ENCODE results near the gene CRELD2.

The CRELD2 gene

DNA sequence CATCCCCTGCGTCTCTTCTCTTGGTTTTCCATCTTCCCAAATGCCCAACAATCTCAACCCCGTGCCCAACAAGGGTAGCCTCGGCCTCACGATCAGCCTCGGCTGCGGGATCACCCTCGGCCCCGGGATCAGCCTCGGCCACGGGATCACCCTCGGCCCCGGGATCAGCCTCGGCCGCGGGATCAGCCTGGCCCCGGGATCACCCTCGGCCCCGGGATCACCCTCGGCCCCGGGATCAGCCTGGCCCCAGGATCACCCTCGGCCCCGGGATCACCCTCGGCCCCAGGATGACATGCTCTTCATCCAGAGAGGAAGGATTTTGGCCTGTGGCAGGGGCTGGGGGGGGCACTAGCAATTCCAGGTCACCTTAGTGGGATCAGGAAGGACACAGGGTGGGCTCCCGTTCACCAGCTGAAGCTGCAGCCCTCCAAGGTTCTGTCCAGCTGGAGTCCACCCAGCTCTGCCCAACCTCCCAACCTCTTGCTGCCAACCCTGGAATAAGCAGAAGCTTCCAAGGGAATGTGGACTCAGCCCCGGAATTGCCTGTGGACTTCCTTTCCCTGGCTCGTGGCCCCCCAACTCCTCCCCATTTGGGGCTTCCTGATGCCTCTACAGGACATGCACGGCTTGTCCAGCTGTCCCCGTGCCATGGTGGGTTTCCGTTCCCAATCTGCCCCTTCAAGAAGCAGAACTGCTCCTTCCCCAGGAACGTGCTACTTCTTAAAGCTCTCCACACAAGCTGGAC lies 6.4 kb upstream of the CRELD2 start:
- DNase-seq (ENCODE audit: low read depth in 1 of 2, low spot score in 1 of 2): no peak

DNA sequence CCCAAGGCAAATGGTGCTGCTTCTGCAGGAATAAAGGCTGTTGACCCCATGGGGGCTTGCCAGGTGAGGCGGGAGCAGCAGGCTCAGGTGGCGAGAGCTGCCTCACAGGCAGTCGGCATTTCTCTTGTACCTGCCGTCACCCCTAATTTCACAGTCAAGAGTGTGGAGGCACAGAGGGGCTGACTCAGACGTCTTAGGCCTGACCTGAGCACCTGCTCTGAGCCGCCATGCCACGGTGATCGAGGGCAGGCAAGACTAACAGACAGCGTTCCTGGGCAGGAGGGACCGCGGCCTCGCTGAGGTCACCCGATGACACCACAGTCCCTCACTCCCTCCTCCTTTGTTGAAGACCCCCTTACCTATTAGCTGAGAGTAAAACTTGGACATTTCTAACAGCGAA lies 5.4 kb upstream of the CRELD2 start:
- no peak for DNase-seq (ENCODE audit: low read depth in 1 of 2, low spot score in 1 of 2)

DNA sequence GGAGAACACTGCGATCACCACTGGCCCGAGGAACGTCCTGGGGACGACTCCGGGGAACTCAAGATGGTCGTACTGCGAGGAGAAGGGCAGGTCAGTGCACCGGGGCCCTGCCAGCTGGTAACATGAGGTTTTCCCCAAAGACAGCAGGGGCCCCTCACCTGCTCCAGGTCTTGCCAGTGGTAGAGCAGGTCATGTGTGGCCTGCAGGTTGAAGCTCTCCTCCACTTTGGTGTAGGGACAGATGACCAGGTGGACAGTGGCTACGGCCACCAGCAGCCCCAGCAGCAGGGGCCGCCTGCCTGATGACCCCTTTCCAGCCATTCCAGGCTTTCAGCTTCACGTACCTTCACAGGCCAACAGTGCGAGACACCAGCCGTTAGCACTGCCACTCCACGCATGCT lies 5.0 kb upstream of the CRELD2 start:
- DNase-seq (ENCODE audit: low read depth in 1 of 2, low spot score in 1 of 2): no peak

DNA sequence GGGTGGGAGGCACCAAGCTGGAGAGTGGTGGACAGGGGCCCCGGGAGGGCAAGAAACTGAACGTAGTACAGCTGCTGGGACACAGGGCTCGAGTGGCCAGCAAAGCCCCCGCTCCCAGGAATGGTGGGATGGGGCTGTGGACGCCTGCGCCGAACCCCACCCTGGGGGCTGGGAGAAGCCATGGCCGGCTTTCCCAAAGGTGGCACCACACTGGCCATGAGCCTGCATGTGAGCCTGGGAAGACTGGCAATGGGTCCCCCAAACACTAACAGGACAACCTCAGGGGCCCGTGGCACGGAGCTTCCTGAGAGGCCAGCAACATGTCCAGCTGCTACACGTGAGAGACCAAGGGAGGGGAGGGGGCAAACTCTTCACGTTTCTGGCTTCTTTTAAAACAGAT lies 4.2 kb upstream of the CRELD2 start:
- no peak for DNase-seq (ENCODE audit: low read depth in 1 of 2, low spot score in 1 of 2)

DNA sequence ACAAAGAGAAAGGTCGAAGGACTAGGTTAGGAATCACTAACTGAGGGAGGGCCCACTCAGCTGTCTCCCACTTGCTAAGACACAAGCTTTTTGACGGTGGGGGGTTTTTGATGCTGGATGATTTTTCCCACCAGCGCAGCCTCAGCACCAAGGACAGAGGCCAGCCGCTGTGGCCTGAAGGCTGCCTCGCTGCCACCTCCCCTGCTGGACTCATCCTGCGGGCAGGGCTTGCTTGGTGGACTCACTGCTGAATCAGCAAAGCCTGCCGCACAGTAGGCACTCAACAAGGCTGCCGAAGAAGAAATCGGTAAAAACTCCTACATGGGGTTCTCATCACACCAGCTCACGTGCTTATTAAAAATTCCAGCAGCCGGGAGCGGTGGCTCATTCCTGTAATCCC lies 2.8 kb upstream of the CRELD2 start:
- DNase-seq (ENCODE audit: low read depth in 1 of 2, low spot score in 1 of 2): no peak

DNA sequence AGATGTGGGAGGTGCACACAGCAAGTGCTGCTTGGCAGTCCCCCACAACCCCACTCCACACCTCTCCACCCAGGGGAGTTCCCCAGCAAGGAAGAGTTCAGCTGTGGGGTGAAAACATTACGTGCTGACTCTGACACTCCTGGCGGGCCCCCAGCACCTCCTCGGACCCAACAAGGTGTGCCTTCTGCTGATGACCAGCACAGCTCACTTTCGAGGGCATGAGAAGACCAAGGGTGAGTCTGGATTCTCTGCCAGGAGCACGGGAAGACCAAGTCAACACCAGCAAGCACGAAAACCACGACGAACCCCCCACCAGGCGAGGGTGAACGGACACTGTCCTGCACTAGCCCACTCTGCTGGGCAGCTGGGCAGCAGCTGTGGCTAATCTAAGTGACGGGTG lies 1.6 kb upstream of the CRELD2 start:
- no peak for DNase-seq (ENCODE audit: low read depth in 1 of 2, low spot score in 1 of 2)

DNA sequence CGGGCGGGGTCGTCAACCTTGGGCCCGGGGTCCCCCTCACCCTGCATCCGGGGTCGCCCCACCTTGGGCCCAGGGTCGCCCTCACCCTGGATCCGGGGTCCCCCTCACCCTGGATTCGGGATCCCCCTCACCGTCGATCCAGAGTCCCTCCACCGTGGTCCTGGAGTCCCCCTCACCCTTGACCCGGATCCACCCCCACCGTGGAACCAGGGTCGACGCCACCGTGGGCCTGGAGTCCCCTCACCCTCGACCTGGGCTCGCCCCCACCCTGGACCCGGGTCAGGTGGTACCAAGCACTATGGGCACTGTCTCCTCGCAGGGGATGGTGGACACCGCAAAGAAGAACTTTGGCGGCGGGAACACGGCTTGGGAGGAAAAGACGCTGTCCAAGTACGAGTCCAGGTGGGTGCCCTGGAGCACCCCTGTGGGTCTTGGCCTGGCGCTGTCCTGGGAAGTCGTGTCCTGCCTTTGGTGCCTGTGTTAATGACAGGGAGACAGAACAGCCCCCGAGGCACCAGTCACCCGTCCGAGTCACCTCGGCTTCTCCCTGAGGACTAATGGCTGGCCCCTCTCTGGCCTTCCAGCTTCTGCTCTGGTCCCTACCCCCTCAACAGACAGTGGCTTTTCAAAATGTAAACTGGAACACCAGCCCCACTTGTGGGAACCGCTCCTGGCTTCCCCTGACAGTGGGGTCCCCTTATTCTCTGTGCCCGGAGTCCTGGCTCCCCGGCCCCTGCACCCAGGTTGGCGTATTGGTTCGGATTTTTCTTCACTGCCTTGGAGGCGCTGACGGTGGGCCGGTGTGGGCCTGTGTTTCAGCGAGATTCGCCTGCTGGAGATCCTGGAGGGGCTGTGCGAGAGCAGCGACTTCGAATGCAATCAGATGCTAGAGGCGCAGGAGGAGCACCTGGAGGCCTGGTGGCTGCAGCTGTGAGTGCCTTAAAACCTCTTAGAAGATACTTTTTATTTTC lies 762 bp downstream of the CRELD2 start:
- no peak for DNase-seq (ENCODE audit: low read depth in 1 of 2, low spot score in 1 of 2)

DNA sequence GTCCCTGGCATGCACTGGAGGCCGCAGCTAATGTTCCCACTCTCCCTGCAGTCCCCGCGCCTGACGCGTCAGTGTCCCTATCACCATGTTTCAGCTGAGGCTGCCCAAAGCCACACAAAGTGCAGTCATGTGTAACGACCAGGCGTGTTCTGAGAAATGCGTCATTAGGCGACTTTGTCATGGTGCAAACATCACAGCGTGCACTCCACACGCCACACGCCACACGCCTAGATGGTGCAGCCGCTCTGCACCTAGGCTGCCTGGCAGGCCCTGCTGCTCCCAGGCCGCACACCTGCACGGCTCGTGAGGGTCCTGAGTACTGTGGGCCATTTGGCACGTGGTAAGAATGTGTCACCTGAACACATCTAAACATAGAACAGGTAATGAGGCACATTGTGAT lies 2.4 kb downstream of the CRELD2 start:
- DNase-seq (ENCODE audit: low read depth in 1 of 2, low spot score in 1 of 2): no peak

DNA sequence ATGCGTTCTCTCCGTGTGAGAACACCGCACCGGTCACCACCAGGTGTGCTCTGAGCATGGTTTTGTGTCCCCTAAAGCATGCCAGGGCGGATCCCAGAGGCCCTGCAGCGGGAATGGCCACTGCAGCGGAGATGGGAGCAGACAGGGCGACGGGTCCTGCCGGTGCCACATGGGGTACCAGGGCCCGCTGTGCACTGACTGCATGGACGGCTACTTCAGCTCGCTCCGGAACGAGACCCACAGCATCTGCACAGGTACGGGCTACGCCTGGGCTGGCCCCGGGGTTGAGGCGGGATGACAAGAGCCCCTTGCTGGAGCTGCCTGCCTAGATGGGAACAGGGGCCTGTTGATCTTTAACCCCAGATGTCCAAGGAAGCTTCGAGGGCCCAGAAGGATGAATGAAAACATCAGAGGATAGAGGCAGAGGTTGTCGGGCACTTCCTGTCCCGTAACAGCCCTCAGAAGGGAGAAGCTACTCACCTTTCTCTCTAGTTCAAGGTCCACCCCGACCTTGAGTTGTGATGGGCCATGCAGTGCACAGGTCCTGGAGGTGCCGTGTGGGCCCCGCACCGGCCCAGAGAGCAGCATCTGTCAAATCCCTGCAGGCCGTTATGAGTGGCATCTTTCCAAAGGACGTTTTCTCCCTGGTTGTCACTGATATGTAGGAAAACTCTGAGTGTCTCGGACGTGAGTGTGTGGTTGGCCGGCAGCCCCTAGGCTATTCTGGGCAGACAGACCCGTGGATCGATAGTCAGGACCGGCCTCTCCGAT lies 3.3 kb downstream of the CRELD2 start:
- DNase-seq (ENCODE audit: low read depth in 1 of 2, low spot score in 1 of 2): no peak

DNA sequence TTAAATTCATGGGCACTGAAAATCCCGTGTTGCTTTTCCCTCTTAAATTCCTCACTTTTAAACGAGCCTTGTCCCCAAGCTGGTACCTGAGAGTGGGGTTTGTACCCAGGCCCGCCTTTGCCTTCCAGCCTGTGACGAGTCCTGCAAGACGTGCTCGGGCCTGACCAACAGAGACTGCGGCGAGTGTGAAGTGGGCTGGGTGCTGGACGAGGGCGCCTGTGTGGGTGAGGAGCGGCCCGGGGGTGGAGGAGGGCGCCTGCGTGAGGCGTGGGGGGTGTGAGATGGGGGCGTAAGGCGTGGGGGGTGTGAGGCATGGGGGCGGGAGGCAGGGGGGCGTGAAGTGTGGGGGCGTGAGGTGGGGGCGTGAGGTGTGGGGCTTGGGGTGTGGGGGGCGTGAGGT lies 4.0 kb downstream of the CRELD2 start:
- no peak for DNase-seq (ENCODE audit: low read depth in 1 of 2, low spot score in 1 of 2)

DNA sequence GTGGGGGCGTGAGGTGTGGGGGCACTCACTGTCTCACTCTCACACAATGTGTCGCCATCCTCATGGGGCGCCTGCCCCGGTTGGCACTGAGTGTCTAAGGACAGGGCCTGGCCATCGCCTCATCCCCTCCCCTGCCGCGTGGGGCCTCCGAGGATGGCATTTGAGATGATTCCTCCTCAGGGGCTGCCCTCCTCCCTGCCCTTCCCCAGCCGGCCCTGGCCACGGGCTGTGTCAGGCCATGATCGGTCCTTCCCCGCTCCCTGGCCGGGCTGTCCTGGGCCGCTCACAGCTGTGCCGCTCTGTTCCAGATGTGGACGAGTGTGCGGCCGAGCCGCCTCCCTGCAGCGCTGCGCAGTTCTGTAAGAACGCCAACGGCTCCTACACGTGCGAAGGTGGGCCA lies 4.5 kb downstream of the CRELD2 start:
- DNase-seq (ENCODE audit: low read depth in 1 of 2, low spot score in 1 of 2): no peak

DNA sequence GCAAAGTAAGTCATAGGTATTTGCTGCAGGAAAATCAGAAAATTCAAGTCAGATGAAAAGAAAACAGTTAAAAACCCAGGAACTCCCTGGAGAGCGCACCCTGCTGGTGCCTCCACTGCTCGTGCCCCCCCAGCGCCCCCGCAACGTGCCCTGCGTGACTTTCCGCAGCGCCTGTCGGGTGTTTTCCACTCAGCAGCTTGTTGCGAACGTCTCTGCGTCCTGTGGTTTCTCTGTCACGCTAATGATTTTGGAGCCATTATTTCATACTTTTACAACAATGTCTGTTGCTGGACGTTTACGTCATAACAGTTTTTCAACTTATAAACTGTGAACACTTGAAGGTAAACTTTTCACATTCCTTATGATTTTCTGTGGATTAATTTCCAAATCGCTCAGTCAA lies 5.0 kb downstream of the CRELD2 start:
- DNase-seq (ENCODE audit: low read depth in 1 of 2, low spot score in 1 of 2): no peak

DNA sequence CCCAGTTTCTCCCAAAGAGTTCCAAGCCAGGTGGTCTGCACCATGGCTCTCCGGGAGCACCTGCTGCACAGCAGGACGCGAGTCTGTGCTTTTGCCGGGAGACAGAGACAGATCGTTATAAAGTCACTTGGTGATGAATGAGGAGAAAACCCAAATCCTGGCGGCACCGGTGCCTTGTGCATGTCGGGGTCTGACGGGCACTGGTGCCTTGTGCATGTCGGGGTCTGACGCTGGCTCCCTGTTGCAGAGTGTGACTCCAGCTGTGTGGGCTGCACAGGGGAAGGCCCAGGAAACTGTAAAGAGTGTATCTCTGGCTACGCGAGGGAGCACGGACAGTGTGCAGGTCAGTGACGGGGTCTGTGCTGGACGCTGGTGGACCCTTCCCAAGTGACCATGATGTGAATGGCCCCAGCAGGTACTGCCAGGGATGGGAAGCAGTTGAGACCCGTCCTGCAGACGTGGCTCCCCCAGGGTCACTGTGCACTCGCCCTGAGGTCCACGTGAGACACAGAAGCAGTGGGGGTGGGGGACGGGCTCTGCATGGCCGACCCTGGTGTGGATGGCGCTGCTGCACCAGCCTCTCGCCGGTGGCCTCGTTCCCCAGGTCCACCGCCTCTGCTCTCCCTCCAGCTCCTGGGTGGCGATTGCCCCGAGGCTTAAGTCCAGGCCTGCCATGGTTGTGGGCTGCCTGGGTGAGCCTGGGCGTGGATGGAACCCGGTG lies 5.8 kb downstream of the CRELD2 start:
- DNase-seq (ENCODE audit: low read depth in 1 of 2, low spot score in 1 of 2): no peak

DNA sequence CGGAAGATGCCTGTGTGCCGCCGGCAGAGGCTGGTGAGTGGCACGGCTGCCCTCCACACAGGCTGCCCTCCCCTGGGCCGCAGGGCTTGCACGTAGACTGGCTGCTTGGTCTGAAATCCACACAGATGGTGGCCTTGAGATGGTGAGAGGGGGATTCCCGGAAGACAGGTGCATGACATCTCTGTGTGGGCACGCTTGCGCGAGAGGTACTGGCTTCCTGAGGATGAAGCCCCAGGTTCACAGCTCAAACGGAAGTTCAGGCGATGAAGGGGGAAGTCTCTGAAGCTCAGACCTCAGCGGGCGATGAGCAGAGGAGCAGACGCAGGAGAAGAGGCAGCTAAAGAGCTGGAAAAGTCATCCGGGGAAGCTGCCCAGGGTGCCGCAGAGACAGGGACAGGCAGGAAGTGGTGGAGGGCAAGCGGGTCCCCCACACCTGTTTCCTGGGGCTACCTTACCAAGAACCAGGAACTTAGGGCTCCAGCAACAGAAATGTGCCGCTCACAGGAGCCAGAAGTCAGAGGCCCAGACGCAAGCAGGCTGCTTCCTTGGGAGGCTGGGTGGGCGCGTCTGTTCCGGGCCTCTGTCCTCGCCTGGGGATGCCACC lies 7.2 kb downstream of the CRELD2 start:
- peak; percentile 51 to 61 for DNase-seq (ENCODE audit: low read depth in 1 of 2, low spot score in 1 of 2)

DNA sequence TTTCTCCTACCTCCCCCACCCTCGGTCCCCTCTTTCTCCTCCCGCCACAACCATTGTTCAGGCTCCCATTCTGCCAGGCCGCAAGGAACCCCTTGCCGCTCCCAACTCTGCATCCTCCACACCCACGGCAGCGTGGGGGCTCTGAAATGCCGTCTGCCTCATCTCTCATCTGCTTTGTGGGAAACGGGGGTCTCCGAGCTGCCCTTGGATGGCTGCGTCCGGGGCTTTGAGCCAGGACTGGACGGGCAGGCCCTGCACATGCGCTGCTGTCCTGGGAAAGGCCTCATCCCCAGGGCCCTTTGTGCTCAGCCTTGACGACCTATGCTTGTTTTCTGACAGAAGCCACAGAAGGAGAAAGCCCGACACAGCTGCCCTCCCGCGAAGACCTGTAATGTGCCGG lies 8.5 kb downstream of the CRELD2 start:
- no peak for DNase-seq (ENCODE audit: low read depth in 1 of 2, low spot score in 1 of 2)

DNA sequence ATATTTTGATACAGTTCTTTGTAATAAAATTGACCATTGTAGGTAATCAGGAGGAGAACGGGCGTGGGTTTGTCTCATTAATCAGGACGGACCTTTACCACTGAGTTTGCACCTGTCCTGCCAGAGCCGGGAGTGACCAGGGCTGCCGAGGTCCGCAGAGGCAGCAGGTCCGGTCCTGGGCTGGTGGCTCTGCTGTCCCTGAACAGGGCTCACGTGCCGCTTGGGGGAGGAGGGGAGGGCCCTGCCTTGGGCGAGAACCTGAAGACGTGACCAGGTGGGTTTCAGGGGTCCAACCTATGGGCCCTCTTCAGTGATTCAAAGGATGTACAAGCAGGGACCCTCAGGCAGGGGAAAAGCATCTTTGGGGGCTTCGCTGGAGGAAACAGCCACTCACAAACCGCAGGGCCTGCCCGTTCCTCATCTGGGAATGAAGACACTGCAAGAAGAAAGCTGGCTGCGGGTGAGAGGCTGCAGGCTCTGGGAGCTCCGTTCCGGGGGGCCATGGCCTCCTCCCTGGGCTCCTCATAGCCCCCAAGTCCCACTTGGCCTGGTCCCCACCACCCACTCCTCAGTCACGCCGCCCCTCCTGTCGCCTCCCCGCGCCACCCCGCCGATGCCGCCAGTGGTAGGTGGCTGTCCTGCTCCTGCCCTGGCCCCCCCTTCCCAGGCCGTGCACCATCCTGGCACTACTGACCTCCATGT lies 9.2 kb downstream of the CRELD2 start:
- no peak for DNase-seq (ENCODE audit: low read depth in 1 of 2, low spot score in 1 of 2)

DNA sequence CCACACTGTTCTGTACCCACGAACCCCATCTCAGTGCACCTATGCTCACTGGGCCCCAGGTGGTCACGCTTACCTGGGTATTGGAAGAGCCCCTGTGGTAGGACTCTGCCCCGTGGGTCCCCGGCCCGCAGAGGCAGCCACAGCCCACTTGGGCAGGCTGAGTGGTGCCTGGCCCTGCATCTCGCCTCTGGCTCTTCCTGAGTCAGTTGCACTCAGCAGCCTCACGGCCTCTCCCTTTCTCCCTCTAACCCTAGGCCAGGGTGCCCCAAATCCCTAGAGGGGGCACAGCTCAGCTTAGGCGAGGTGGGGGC lies 9.7 kb downstream of the CRELD2 start:
- no peak for DNase-seq (ENCODE audit: low read depth in 1 of 2, low spot score in 1 of 2)

DNA sequence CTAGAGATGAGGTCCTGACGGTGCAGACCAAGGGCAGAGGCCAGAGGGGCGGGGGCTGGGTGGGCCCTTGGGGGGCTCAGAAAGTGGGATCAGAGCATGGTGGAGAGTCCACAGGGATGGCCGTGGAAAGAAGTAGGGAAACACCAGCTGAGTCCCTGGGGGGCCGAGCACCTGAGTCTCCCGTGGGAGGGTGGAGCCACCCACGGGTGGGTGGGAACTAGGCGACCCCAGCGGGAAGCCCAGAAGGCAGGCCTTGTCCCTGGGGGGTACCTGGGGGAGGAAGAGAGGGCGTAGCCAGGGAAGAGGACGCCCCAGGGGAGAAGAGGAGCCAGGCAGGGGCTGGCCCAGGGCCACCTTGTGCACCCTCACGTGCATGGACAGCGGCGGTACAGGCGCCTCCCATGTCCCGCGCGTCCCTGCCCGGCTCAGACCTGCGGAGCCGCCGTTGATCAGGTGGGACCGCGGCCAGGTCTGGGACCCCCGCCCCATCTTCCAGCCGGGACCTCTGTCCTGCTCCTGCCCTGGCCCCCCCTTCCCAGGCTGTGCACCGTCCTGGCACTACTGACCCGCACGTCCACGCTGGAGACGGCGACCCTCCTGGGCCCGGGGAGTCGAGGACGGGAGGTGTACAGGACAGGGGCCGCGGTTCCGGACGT lies 10.2 kb downstream of the CRELD2 start:
- no peak for DNase-seq (ENCODE audit: low read depth in 1 of 2, low spot score in 1 of 2)

DNA sequence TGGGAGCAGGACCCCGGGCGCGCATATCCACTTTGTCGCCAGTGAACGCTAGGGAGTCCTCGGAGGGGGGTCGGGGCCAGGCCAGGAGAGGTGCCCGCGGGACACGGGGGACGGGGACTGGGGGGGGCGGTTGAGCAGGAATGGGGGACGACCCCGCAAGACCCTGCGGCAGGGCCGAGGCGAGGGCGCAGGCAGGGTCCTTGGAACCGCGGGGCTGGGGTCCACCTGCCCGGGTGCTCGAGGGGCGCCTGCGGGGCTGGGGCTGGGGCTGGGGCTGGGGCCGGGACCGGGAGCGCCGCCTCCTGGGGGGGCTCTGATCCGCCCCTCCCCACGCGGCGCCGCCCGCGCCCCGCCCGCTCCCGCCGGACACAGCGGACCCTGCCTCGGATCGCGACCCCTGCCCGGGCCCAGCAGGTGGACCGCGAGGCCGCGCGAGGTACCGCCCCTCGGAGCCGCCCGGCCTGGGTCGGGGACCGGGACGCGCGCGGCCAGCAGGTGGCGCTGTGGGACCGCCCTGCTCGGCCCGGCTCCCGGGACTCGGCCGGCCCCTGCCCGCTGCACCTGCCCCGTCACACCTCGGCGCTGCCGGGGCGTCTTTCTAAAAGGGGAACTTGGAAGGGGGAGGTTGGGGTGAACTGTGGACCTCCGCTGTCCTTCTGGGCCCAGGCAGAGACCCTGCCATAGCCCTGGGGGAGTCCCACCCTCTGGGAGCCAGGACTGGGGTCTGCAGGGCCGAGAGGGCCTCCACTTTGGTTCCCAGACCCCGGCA lies 11.0 kb downstream of the CRELD2 start:
- peak; percentile 55 to 75 for DNase-seq (ENCODE audit: low read depth in 1 of 2, low spot score in 1 of 2)
